ENCODE results near the gene YARS1. TPM values are rescaled to one million over a fixed set of nuclear protein-coding genes. Genes with fewer than 3 reads are reported as not detected.

YARS1 gene
- total RNA-seq, 1 experiment from 2014 or later: 262 TPM

DNA sequence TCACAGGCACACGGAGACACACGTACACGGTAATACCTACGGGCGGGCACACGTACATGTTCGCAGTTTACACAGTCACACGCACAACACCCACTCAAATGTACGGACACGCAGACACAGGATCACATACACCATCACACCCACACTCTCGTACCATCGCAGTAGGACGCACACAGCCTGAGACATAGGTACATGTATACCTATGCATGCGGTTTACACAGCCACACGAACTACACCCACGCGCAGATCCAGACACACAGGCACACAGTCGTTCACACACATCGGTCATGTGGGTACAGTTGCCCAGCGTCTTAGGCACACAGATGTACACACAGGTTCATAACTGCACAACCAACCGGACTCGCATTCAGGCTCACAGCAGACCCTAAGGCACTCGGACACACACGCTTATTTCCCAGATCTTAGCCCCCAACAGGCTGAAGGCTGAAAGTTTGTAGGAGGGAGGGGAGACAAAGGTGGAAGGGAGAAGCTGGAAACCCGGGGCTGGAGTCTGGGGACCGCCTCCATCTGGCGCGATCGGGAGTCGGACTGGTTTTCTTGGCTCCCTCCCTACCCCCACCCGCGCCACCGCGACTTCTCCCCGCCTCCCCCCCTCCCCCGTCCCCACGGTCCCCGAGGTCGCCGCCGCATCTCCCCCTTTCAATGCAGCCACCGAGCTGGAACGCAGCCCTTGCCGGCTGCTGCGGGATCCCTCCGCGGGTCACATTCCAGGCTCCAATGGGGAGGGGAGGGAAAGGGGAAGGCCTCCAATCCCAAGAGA is 62.7 kb downstream of the YARS1 start:
- no peak overlapping the region for H3K27ac ChIP-seq (ENCODE audit: low read depth, low read length, poor library complexity, severe bottlenecking)
- BruUV-seq (replicated peaks): no TSS peak

GRCh38 chr1:32753532-32754316 is 63.4 kb downstream of the YARS1 start:
- Histone ChIP-seq H3K36me3 (ENCODE audit: insufficient read depth, low read length, poor library complexity, severe bottlenecking) (no peaks in the 10 kb centered on the region), H3K9me3 (ENCODE audit: low read depth, low read length, poor library complexity, severe bottlenecking) (no peaks in the 10 kb centered on the region), H3K4me3 (ENCODE audit: low read depth, low read length, poor library complexity, severe bottlenecking) (peak overlapping the region; percentile 59), H3K4me1 (ENCODE audit: insufficient read depth, low read length, poor library complexity, severe bottlenecking) (peaks cover 4% of the 10 kb centered on the region), H3K27me3 (replicated peaks; ENCODE audit: insufficient read depth, low read depth, low read length, poor library complexity) (no peaks in the 10 kb centered on the region), H3K27ac (ENCODE audit: low read depth, low read length, poor library complexity, severe bottlenecking) (no peak overlapping the region)
- CTCF ChIA-PET: no interaction called here
- intact Hi-C loops (cut with micrococcal nuclease; ENCODE audit: unreplicated experiment): no loop called here
- TF ChIP-seq CTCF (conservative IDR thresholded peaks at IDR 0.05; ENCODE audit: low read depth, low read length) (no peak), EZH2 (IDR thresholded peaks at IDR 0.05; ENCODE audit: borderline replicate concordance, low read depth, low read length, poor library complexity, severe bottlenecking) (no peak)
- DNase-seq (ENCODE audit: low spot score): peak; percentile 83
- POLR2A ChIA-PET (ENCODE audit: low non-redundant PET): interaction anchor here (0.6 kb wide), 1 partner anchor 155 kb away, joined by 9 read pairs; no protein-coding TSS in a partner anchor
- no TSS peak for BruUV-seq (replicated peaks)

More for the DNA sequence above, 62.7 kb downstream of the YARS1 start:
- peak; percentile 32 for DNase-seq (ENCODE audit: low spot score)
- Histone ChIP-seq H3K36me3 (ENCODE audit: insufficient read depth, low read length, poor library complexity, severe bottlenecking) (no peaks in the 10 kb centered on the region), H3K9me3 (ENCODE audit: low read depth, low read length, poor library complexity, severe bottlenecking) (no peaks in the 10 kb centered on the region), H3K4me1 (ENCODE audit: insufficient read depth, low read length, poor library complexity, severe bottlenecking) (peaks cover 4% of the 10 kb centered on the region), H3K4me3 (ENCODE audit: low read depth, low read length, poor library complexity, severe bottlenecking) (peak overlapping the region; percentile 59), H3K27me3 (replicated peaks; ENCODE audit: insufficient read depth, low read depth, low read length, poor library complexity) (no peaks in the 10 kb centered on the region)
- intact Hi-C loops (cut with micrococcal nuclease; ENCODE audit: unreplicated experiment): no loop called here
- TF ChIP-seq EZH2 (IDR thresholded peaks at IDR 0.05; ENCODE audit: borderline replicate concordance, low read depth, low read length, poor library complexity, severe bottlenecking): no peak
- TF ChIP-seq CTCF (conservative IDR thresholded peaks at IDR 0.05; ENCODE audit: low read depth, low read length): no peak
- ChIA-PET POLR2A (ENCODE audit: low non-redundant PET) (no interaction called here), CTCF (interaction anchor here (0.8 kb wide), 1 partner anchor 19 kb away, joined by 8 read pairs; no protein-coding TSS in a partner anchor)

GRCh38 chr1:32749771-32750170 is 67.4 kb downstream of the YARS1 start:
- Histone ChIP-seq H3K27me3 (replicated peaks; ENCODE audit: insufficient read depth, low read depth, low read length, poor library complexity) (no peaks in the 10 kb centered on the region), H3K27ac (ENCODE audit: low read depth, low read length, poor library complexity, severe bottlenecking) (no peak overlapping the region), H3K4me1 (ENCODE audit: insufficient read depth, low read length, poor library complexity, severe bottlenecking) (peaks cover 4% of the 10 kb centered on the region), H3K9me3 (ENCODE audit: low read depth, low read length, poor library complexity, severe bottlenecking) (no peaks in the 10 kb centered on the region), H3K4me3 (ENCODE audit: low read depth, low read length, poor library complexity, severe bottlenecking) (no peak overlapping the region), H3K36me3 (ENCODE audit: insufficient read depth, low read length, poor library complexity, severe bottlenecking) (no peaks in the 10 kb centered on the region)
- intact Hi-C loops (cut with micrococcal nuclease; ENCODE audit: unreplicated experiment): no loop called here
- ChIA-PET CTCF (interaction anchor here (0.6 kb wide), 1 partner anchor 39 kb away, joined by 3 read pairs; no protein-coding TSS in a partner anchor), POLR2A (ENCODE audit: low non-redundant PET) (interaction anchor here (0.6 kb wide), 1 partner anchor 14 kb away, joined by 15 read pairs; no protein-coding TSS in a partner anchor)
- BruUV-seq (replicated peaks): no TSS peak
- DNase-seq (ENCODE audit: low spot score): no peak
- no peak for TF ChIP-seq CTCF (conservative IDR thresholded peaks at IDR 0.05; ENCODE audit: low read depth, low read length)
- TF ChIP-seq EZH2 (IDR thresholded peaks at IDR 0.05; ENCODE audit: borderline replicate concordance, low read depth, low read length, poor library complexity, severe bottlenecking): no peak

Measured in A673 (cell line).